Lung (tissue), 12 donors: ENCODE results near the gene CASK. TPM values are rescaled to one million over a fixed set of nuclear protein-coding genes. Genes with fewer than 3 reads are reported as not detected.

Source experiments
- ATAC-seq: fragments of 200-7000 bp; cut with Tn5 transposase; one replicate; pipeline ENCODE4 v1.9.1; 2020; ENCODE audit warnings: moderate number of reproducible peaks; ENCODE audit not compliant: insufficient read depth, low FRiP score
- DNase-seq, 3 donors: peaks; one replicate each; pipeline ENCODE4 v3.0.0-alpha.2; 2013 to 2017
- H3K27ac ChIP-seq, 2 donors: one replicate each; pipeline ENCODE4 v1.5.1; 2013; ENCODE audit warnings: mild to moderate bottlenecking in 2 of 2, moderate library complexity in 2 of 2, control low read depth in 1 of 2, inconsistent platforms in 1 of 2, low read depth in 1 of 2, low read length in 1 of 2
- H3K27me3 ChIP-seq, 3 donors: one replicate each; pipeline ENCODE4 v1.5.1; 2013; ENCODE audit warnings: low read length in 2 of 3; ENCODE audit not compliant: control insufficient read depth in 3 of 3, insufficient read depth in 3 of 3
- H3K36me3 ChIP-seq, 4 donors: one replicate each; pipeline ENCODE4 v1.5.1; 2013; ENCODE audit warnings: low read length in 4 of 4, mild to moderate bottlenecking in 1 of 4, moderate library complexity in 1 of 4; ENCODE audit not compliant: control insufficient read depth in 4 of 4, insufficient read depth in 4 of 4
- H3K4me1 ChIP-seq, 5 donors: one replicate each; pipeline ENCODE4 v1.5.1; 2013; ENCODE audit warnings: low read length in 5 of 5, mild to moderate bottlenecking in 2 of 5, moderate library complexity in 1 of 5; ENCODE audit not compliant: control insufficient read depth in 5 of 5, insufficient read depth in 5 of 5
- H3K4me3 ChIP-seq: one replicate; pipeline ENCODE4 v1.5.1; 2013; ENCODE audit warnings: mild to moderate bottlenecking, control low read depth, moderate library complexity
- H3K9ac ChIP-seq, 2 donors: one replicate each; pipeline ENCODE4 v1.5.1; 2013; ENCODE audit warnings: low read length in 2 of 2, control low read depth in 1 of 2; ENCODE audit not compliant: insufficient read depth in 1 of 2
- H3K9me3 ChIP-seq, 4 donors: one replicate each; pipeline ENCODE4 v1.5.1; 2013; ENCODE audit warnings: low read length in 3 of 4, mild to moderate bottlenecking in 1 of 4, moderate library complexity in 1 of 4; ENCODE audit not compliant: control insufficient read depth in 4 of 4, insufficient read depth in 3 of 4
- CTCF ChIP-seq: IDR thresholded peaks from 2 replicates; pipeline ENCODE4 v1.5.1; 2012; ENCODE audit warnings: mild to moderate bottlenecking; ENCODE audit errors: control extremely low read depth, extremely low read depth
- WGBS, 2 donors: extraction: QIAGEN DNeasy Blood & Tissue Kit; methylation state at CpG; one replicate each; pipeline ENCODE4 v1.1.7; 2013; 5-methylcytosine and 5-hydroxymethylcytosine counted together
- polyA plus RNA-seq, 2 donors: library from polyadenylated mRNA; stranded (reverse); fragments of 200-250 nt; gene quantifications; one replicate each; pipeline ENCODE4 v1.2.1, GENCODE V29; 2013
- total RNA-seq, 2 donors: library from RNA; depleted of rRNA in 1 of 2; stranded (reverse); fragments of >200 nt in 1 of 2; gene quantifications; one replicate each; pipeline ENCODE4 v1.2.1, GENCODE V29; 2014 to 2021
- donor health status: control.
- donor health status: control.
- donor health status: Bipolar disorder and iron deficiency.
- donor health status: healthy.
- donor health status: DM: yes; HTN: yes; CAD: no.

Gene CASK
- total and polyA plus RNA-seq, 4 donors, result 8.2 to 68.1 (median 30.6) TPM

- Histone ChIP-seq H3K27me3 (peaks cover 0 to 72% (median 15%) of the 10 kb centered on the region in 3 donors), H3K4me1 (peaks cover 0 to 4% (median 0%) of the 10 kb centered on the region in 5 donors), H3K36me3 (peaks cover 2 to 6% (median 4%) of the 10 kb centered on the region in 4 donors), H3K9me3 (no peaks in the 10 kb centered on the region), H3K27ac (no peak overlapping the region), H3K4me3 (no peak overlapping the region), H3K9ac (no peak overlapping the region)
- 83 to 95% methylated on average over 2 of the region's 2 CpGs for WGBS, 2 donors
- DNase-seq (peak; percentile 30 to 68 (median 58)), ATAC-seq (no peak)
- no peak for TF ChIP-seq CTCF
Observed at GRCh38 chrX:41522081-41522480, 401.3 kb downstream of the CASK start.

DNA sequence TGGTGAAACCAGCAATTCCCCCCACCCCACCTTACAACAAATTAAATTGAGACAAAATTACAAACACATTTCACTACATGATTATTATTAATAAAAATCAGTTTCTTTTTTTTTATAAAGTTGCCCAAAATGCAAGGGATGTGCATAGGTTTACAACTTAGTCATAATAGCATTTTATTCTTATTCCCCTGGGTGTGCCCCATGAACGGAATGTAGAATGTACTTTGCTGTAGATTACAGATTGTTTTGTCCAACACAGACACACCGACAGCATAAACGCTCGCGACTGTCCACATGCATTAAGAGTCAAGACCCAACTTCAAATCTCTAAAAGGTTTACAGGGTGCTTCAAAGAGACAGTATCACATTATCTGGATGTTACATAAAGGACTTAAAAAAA is 403.9 kb downstream of the CASK start:
- TF ChIP-seq CTCF, result no peak
- Histone ChIP-seq H3K9me3 (no peaks in the 10 kb centered on the region), H3K4me3 (no peak overlapping the region), H3K27me3 (peaks cover 0 to 74% (median 14%) of the 10 kb centered on the region in 3 donors), H3K9ac (no peak overlapping the region), H3K4me1 (no peaks in the 10 kb centered on the region), H3K36me3 (peaks cover 0 to 6% (median 4%) of the 10 kb centered on the region in 4 donors), H3K27ac (no peak overlapping the region)
- DNase-seq (no peak), ATAC-seq (no peak)
- WGBS, 2 donors, result 88 to 97% methylated on average over 5 of the region's 5 CpGs

- ATAC-seq, result no peak
- H3K36me3 ChIP-seq, result peaks cover 0 to 6% (median 4%) of the 10 kb centered on the region in 4 donors
- 65 to 67% methylated on average over 5 of the region's 5 CpGs for WGBS, 2 donors
- peaks cover 0 to 76% (median 14%) of the 10 kb centered on the region in 3 donors for H3K27me3 ChIP-seq
- no peak for TF ChIP-seq CTCF
- DNase-seq, result peak in 1 of 3 donors; percentile 14
- no peak overlapping the region for H3K27ac ChIP-seq
- no peak overlapping the region for H3K4me3 ChIP-seq
- H3K4me1 ChIP-seq, result no peaks in the 10 kb centered on the region
- no peak overlapping the region for H3K9ac ChIP-seq
- H3K9me3 ChIP-seq, result no peaks in the 10 kb centered on the region
Observed at GRCh38 chrX:41518841-41519220, 404.5 kb downstream of the CASK start.
